GM12878 (cell line): ENCODE results near the gene CMTR2. TPM values are rescaled to one million over a fixed set of nuclear protein-coding genes. Genes with fewer than 3 reads are reported as not detected.

Experiments
- ATAC-seq: fragments of 200-7000 bp; cut with Tn5 transposase; 3 replicates; pipeline ENCODE4 v1.9.1; 2020; ENCODE audit warnings: mild to moderate bottlenecking, moderate library complexity
- BruUV-seq: library from RNA; stranded (reverse); fragments of 400-500 nt; replicated peaks from 2 replicates; lab custom pipeline; 2021; lab: Mats Ljungman, UMichigan
- CTCF ChIA-PET: fragments of 300-600 bp; sonication (Branson Sonifier 250); formaldehyde crosslinking; extraction: SDS; loops from one replicate; lab custom pipeline; 2021; ENCODE audit warnings: inconsistent platforms; lab: Yijun Ruan, JAX
- POLR2A ChIA-PET: fragments of 350-600 bp; formaldehyde crosslinking; extraction: SDS; loops from one replicate; lab custom pipeline; 2021; ENCODE audit warnings: inconsistent platforms; lab: Charles Lee
- RAD21 ChIA-PET: fragments of 300-600 bp; sonication (Branson Sonifier 250); formaldehyde crosslinking; loops from one replicate; lab custom pipeline; 2023; ENCODE audit warnings: antibody characterized with exemption; ENCODE audit not compliant: unreplicated experiment; lab: Charles Lee
- SMC1A ChIA-PET: fragments of 300-600 bp; sonication (Branson Sonifier 250); formaldehyde crosslinking; loops from one replicate; lab custom pipeline; 2023; ENCODE audit not compliant: unreplicated experiment, uncharacterized antibody; lab: Charles Lee
- DNase-seq: peaks from one replicate; pipeline ENCODE4 v3.0.0-alpha.2; 2011; ENCODE audit warnings: low read depth, low spot score
- FAIRE-seq: peaks from 3 replicates; lab custom pipeline; 2011; peaks lifted over from hg19 to GRCh38; lab: Jason Lieb, UNC
- H2AFZ ChIP-seq: 2 replicates; pipeline ENCODE4 v1.6.0; 2011; ENCODE audit warnings: low read depth, low read length, control low read depth; ENCODE audit not compliant: control insufficient read depth
- H3K27ac ChIP-seq: 2 replicates; pipeline ENCODE4 v1.5.1; 2011; ENCODE audit warnings: control low read depth; ENCODE audit not compliant: control insufficient read depth, insufficient read depth
- H3K27me3 ChIP-seq, 2 experiments: replicated peaks in 1 of 2; 2 replicates each; pipeline versions ENCODE4 v1.6.0 to v1.6.1; 2011; ENCODE audit warnings: low read length in 1 of 2; ENCODE audit not compliant: control insufficient read depth in 2 of 2, insufficient read depth in 2 of 2
- H3K36me3 ChIP-seq, 2 experiments: 2 replicates each; pipeline ENCODE4 v1.5.1; 2011; ENCODE audit warnings: low read length in 1 of 2; ENCODE audit not compliant: control insufficient read depth in 2 of 2, insufficient read depth in 2 of 2
- H3K4me1 ChIP-seq: 2 replicates; pipeline ENCODE4 v1.6.1; 2011; ENCODE audit warnings: mild to moderate bottlenecking, low read length, moderate library complexity, mixed read lengths; ENCODE audit not compliant: control insufficient read depth, insufficient read depth
- H3K4me2 ChIP-seq: 2 replicates; pipeline ENCODE4 v1.6.0; 2011; ENCODE audit warnings: control low read depth; ENCODE audit not compliant: control insufficient read depth, insufficient read depth
- H3K4me3 ChIP-seq: fragments of 200-600 bp; sonication (generic); 2 replicates; pipeline ENCODE4 v1.5.1; 2016
- H3K79me2 ChIP-seq: 2 replicates; pipeline ENCODE4 v1.6.0; 2011; ENCODE audit warnings: low read length; ENCODE audit not compliant: control insufficient read depth, insufficient read depth
- H3K9ac ChIP-seq: 2 replicates; pipeline ENCODE4 v1.8.0; 2011; ENCODE audit warnings: low read length, control low read depth, mixed read lengths; ENCODE audit not compliant: control insufficient read depth, insufficient read depth
- H3K9me3 ChIP-seq: replicated peaks from 3 replicates; pipeline ENCODE4 v1.5.1; 2011; ENCODE audit warnings: mild to moderate bottlenecking, low read length; ENCODE audit not compliant: control insufficient read depth, insufficient read depth
- H4K20me1 ChIP-seq: 2 replicates; pipeline ENCODE4 v1.6.0; 2011; ENCODE audit not compliant: control insufficient read depth, insufficient read depth
- BMI1 ChIP-seq: fragments of 450-650 bp; IDR thresholded peaks from 2 replicates; pipeline ENCODE4 v1.6.1; 2016; ENCODE audit warnings: mild to moderate bottlenecking, moderate library complexity, borderline replicate concordance
- CBX3 ChIP-seq: fragments of 200-600 bp; sonication (generic); IDR thresholded peaks from 2 replicates; pipeline ENCODE4 v1.6.1; 2016; ENCODE audit warnings: low read depth, borderline replicate concordance
- ETV6 ChIP-seq, 2 experiments: fragments of 450-650 bp in 1 of 2; IDR thresholded peaks in 1 of 2; conservative IDR thresholded peaks in 1 of 2; 2 replicates each; pipeline ENCODE4 v1.6.1; 2014; ENCODE audit warnings: antibody characterized with exemption in 1 of 2, borderline replicate concordance in 1 of 2, low read depth in 1 of 2, mild to moderate bottlenecking in 1 of 2, moderate library complexity in 1 of 2
- LARP7 ChIP-seq: fragments of 450-650 bp; IDR thresholded peaks from 2 replicates; pipeline ENCODE4 v1.6.1; 2017; ENCODE audit warnings: mild to moderate bottlenecking
- RAD21 ChIP-seq: IDR thresholded peaks from 2 replicates; pipeline ENCODE4 v1.6.1; 2011; ENCODE audit warnings: mild to moderate bottlenecking, low read depth, low read length, moderate library complexity; ENCODE audit not compliant: insufficient read depth
- SMC3 ChIP-seq: IDR thresholded peaks from 2 replicates; pipeline ENCODE4 v1.6.1; 2011; ENCODE audit warnings: low read length, improper control_type of control experiment, borderline replicate concordance
- WGBS: methylation state at CpG from one replicate; pipeline ENCODE4 v1.1.6; 2016; ENCODE audit warnings: low lambda C conversion rate; ENCODE audit not compliant: insufficient replicate concordance, insufficient coverage; ENCODE audit errors: missing lambda C conversion rate; 5-methylcytosine and 5-hydroxymethylcytosine counted together
- in situ Hi-C: fragments of 300-500 bp; cut with MboI; formaldehyde crosslinking; loops from 9 replicates; pipeline ENCODE4 v1.14.3; 2018; ENCODE audit warnings: mixed read lengths
- intact Hi-C: fragments of 100-400 bp; cut with micrococcal nuclease; formaldehyde crosslinking; loops from one replicate; pipeline ENCODE4 v1.14.2; 2022; ENCODE audit not compliant: unreplicated experiment
- polyA plus RNA-seq, 11 experiments: library from polyadenylated mRNA; depleted of rRNA in 4 of 11; unstranded in 6 of 11; stranded (reverse) in 5 of 11; fragments of >200 nt; fragmentation: Nextera tagmentation in 4 of 11; fragmentation: Illumina TruSeq in 1 of 11; extraction: Ambion mirVana in 4 of 11; extraction: Trizol in 1 of 11; gene quantifications; 1 replicate in 1 of 11; 2 replicates in 10 of 11; pipeline versions ENCODE4 v1.2.1 to v1.2.3, GENCODE V29; 2011 to 2016; ENCODE audit warnings: inconsistent platforms in 2 of 11, missing spikeins in 2 of 11, low read depth in 1 of 11
- total RNA-seq, 4 experiments: library from RNA; depleted of rRNA in 3 of 4; stranded (reverse); fragments of >200 nt in 3 of 4; fragmentation: Illumina TruSeq in 1 of 4; extraction: Trizol in 1 of 4; gene quantifications; 2 replicates each; pipeline versions ENCODE4 v1.2.1 to v1.2.3, GENCODE V29; 2013 to 2021
- TF ChIP-seq, protein P1 (sequence below): IDR thresholded peaks from 2 replicates; pipeline ENCODE4 v1.6.1; 2011; ENCODE audit warnings: borderline replicate concordance, low read depth, mild to moderate bottlenecking, moderate library complexity, mixed read lengths, low read length; ENCODE audit not compliant: insufficient read depth; ENCODE audit errors: extremely low read length
- TF ChIP-seq, protein P2 (sequence below): IDR thresholded peaks from 2 replicates; pipeline ENCODE4 v1.6.1; 2011; ENCODE audit warnings: low read depth, mild to moderate bottlenecking, low read length, moderate library complexity, borderline replicate concordance; ENCODE audit errors: extremely low read depth
- TF ChIP-seq, protein P3 (sequence below), 3 experiments: IDR thresholded peaks in 2 of 3; conservative IDR thresholded peaks in 1 of 3; 2 replicates each; pipeline ENCODE4 v1.5.1; 2011; ENCODE audit warnings: low read depth in 3 of 3, low read length in 3 of 3, mild to moderate bottlenecking in 3 of 3, control low read depth in 2 of 3, moderate library complexity in 2 of 3, inconsistent platforms in 1 of 3, mixed read lengths in 1 of 3; ENCODE audit not compliant: control insufficient read depth in 2 of 3, insufficient read depth in 1 of 3; ENCODE audit errors: extremely low read depth in 1 of 3

Gene CMTR2
- total and polyA plus RNA-seq, 10 of the 15 experiments (the other 5 are each of a cell fraction or from before 2014, with no cell fraction given) = 6.5 to 37.0 (median 20.9) TPM

DNA sequence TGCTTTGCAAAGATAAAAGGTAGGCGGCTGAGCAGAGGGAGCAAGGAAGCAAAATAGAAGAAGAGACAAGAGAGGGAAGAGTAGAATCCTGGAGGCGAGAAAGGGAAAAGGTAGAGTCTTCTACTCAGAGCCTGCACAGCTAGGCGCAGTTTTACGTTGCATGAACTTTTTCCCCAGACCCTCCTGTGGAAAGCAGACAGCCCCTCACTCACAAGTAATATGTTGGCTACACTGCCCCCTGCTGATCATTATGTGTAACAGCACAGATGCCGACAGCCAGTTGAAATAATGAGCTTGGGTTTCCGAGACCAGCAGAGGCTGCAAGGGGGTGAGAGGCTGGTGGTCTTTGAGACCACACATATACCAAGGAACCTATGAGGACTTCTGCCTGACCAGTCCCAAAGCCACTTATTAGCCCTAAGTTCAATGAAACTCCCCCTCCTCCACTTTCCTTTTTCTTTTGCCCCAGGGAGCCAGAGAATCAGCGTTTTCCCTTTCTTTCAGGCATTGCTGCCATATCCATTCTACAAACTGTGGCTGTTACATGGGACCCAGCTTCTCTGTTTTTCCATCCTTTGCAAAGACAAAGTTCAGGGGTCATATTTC is 22.5 kb upstream of the CMTR2 start:
- Histone ChIP-seq H3K36me3 (no peaks in the 10 kb centered on the region), H3K4me1 (no peaks in the 10 kb centered on the region), H2AFZ (no peak overlapping the region)
- POLR2A ChIA-PET = no interaction called here
- TF ChIP-seq SMC3 = peak; percentile 80; the same call in 1 of the 2 replicates
- TF ChIP-seq, protein P1, sequence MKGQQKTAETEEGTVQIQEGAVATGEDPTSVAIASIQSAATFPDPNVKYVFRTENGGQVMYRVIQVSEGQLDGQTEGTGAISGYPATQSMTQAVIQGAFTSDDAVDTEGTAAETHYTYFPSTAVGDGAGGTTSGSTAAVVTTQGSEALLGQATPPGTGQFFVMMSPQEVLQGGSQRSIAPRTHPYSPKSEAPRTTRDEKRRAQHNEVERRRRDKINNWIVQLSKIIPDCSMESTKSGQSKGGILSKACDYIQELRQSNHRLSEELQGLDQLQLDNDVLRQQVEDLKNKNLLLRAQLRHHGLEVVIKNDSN = no peak
- no peak for TF ChIP-seq ETV6 (conservative IDR thresholded peaks at IDR 0.05 in 1 of 2, IDR thresholded peaks at IDR 0.05 in 1 of 2; ENCODE audit: borderline replicate concordance in 1 of 2, low read depth in 1 of 2)
- TF ChIP-seq RAD21 = peak; percentile 70
- TF ChIP-seq, protein P2, sequence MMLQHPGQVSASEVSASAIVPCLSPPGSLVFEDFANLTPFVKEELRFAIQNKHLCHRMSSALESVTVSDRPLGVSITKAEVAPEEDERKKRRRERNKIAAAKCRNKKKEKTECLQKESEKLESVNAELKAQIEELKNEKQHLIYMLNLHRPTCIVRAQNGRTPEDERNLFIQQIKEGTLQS = no peak
- TF ChIP-seq BMI1 = no peak
- 0 out of 2 replicates have a peak, but pooled peaks have one; percentile 17 for TF ChIP-seq LARP7
- TF ChIP-seq, protein P3, sequence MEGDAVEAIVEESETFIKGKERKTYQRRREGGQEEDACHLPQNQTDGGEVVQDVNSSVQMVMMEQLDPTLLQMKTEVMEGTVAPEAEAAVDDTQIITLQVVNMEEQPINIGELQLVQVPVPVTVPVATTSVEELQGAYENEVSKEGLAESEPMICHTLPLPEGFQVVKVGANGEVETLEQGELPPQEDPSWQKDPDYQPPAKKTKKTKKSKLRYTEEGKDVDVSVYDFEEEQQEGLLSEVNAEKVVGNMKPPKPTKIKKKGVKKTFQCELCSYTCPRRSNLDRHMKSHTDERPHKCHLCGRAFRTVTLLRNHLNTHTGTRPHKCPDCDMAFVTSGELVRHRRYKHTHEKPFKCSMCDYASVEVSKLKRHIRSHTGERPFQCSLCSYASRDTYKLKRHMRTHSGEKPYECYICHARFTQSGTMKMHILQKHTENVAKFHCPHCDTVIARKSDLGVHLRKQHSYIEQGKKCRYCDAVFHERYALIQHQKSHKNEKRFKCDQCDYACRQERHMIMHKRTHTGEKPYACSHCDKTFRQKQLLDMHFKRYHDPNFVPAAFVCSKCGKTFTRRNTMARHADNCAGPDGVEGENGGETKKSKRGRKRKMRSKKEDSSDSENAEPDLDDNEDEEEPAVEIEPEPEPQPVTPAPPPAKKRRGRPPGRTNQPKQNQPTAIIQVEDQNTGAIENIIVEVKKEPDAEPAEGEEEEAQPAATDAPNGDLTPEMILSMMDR (IDR thresholded peaks at IDR 0.05 in 2 of 3, conservative IDR thresholded peaks at IDR 0.05 in 1 of 3; ENCODE audit: control insufficient read depth in 2 of 3, extremely low read depth in 1 of 3, insufficient read depth in 1 of 3, low read depth in 3 of 3, low read length in 3 of 3) = peak; percentile 69 to 83 (median 77)
- no peak for TF ChIP-seq CBX3
- TF ChIP-seq, all 136 proteins: peak for 4
- Histone ChIP-seq H3K4me2 (no peak overlapping the region), H3K79me2 (no peaks in the 10 kb centered on the region), H4K20me1 (no peaks in the 10 kb centered on the region), H3K9ac (no peak overlapping the region), H3K27ac (no peak overlapping the region), H3K9me3 (no peaks in the 10 kb centered on the region), H3K4me3 (no peak overlapping the region), H3K27me3 (no peaks in the 10 kb centered on the region; a peak in 1 of 4 replicates)
- peak; percentile 54 for ATAC-seq
- BruUV-seq = no TSS peak
- RAD21 ChIA-PET = interaction anchor here (0.6 to 2.3 kb wide), 9 partner anchors 23 to 540 kb away, joined by 3 to 13 read pairs (median 3); partner anchors contain the start of gene CMTR2
- 28% methylated on average over 7 of the region's 7 CpGs for WGBS
- intact Hi-C loops = loop anchor here (1.0 kb wide), 1 partner anchor 96 kb away; no protein-coding TSS in a partner anchor
- in situ Hi-C loops = loop anchor here (5.0 kb wide), 1 partner anchor 99 kb away; no protein-coding TSS in a partner anchor
- SMC1A ChIA-PET = interaction anchor here (0.6 to 1.9 kb wide), 15 partner anchors 9 to 507 kb away, joined by 3 to 9 read pairs (median 4); no protein-coding TSS in a partner anchor
- CTCF ChIA-PET = interaction anchor here (0.6 to 2.8 kb wide), 30 partner anchors 9 to 503 kb away, joined by 3 to 24 read pairs (median 4); partner anchors contain the start of gene CMTR2
- FAIRE-seq = peak; percentile 72
- DNase-seq = no peak
